ENCODE results near the gene RDH5. TPM values are rescaled to one million over a fixed set of nuclear protein-coding genes. Genes with fewer than 3 reads are reported as not detected.
A peak's percentile ranks its signal among the peaks of the same experiment; 100 is the strongest.

RDH5 gene
- total RNA-seq, 1 experiment from 2014 or later: 12.6 TPM

GRCh38 chr12:55722948-55723347, 2.8 kb downstream of the RDH5 start:
- ChIA-PET CTCF (interaction anchor here (0.6 to 0.7 kb wide), 2 partner anchors 76 to 274 kb away, joined by 3 to 6 read pairs; partner anchors contain the start of gene SUOX), POLR2A (ENCODE audit: unreplicated experiment) (interaction anchor here (0.5 to 0.6 kb wide), 2 partner anchors 19 to 369 kb away, joined by 3 to 17 read pairs; no protein-coding TSS in a partner anchor)
- no peak overlapping the region for H3K4me2 ChIP-seq
- no peak overlapping the region for H3K4me3 ChIP-seq
- TF ChIP-seq EZH2 (IDR thresholded peaks at IDR 0.05; ENCODE audit: low read depth) (no peak), CTCF (conservative IDR thresholded peaks at IDR 0.05) (no peak)
- H3K9me3 ChIP-seq (ENCODE audit: insufficient read depth, low read depth): no peaks in the 10 kb centered on the region
- DNase-seq: peak in 1 of 2 experiments; percentile 19
- H2AFZ ChIP-seq: no peak overlapping the region
- no peaks in the 10 kb centered on the region for H3K27me3 ChIP-seq (ENCODE audit: insufficient read depth, low read depth)
- H4K20me1 ChIP-seq (ENCODE audit: insufficient read depth): peaks cover 34% of the 10 kb centered on the region
- H3K4me1 ChIP-seq (replicated peaks; ENCODE audit: insufficient read depth): peaks cover 43% of the 10 kb centered on the region
- BruUV-seq (replicated peaks): no TSS peak
- H3K36me3 ChIP-seq (ENCODE audit: low read depth): peaks cover 11% of the 10 kb centered on the region; the same call in 1 of the 2 replicates
- intact Hi-C loops (cut with micrococcal nuclease; ENCODE audit: unreplicated experiment): loop anchor here (10.0 kb wide), 1 partner anchor 728 kb away; no protein-coding TSS in a partner anchor
- peaks cover 55% of the 10 kb centered on the region for H3F3A ChIP-seq (ENCODE audit: insufficient read depth, low read depth)
- H3K79me2 ChIP-seq (ENCODE audit: low read depth): peaks cover 17% of the 10 kb centered on the region
- no peak overlapping the region for H3K27ac ChIP-seq
- H3K9me2 ChIP-seq (ENCODE audit: insufficient read depth): no peaks in the 10 kb centered on the region

DNA sequence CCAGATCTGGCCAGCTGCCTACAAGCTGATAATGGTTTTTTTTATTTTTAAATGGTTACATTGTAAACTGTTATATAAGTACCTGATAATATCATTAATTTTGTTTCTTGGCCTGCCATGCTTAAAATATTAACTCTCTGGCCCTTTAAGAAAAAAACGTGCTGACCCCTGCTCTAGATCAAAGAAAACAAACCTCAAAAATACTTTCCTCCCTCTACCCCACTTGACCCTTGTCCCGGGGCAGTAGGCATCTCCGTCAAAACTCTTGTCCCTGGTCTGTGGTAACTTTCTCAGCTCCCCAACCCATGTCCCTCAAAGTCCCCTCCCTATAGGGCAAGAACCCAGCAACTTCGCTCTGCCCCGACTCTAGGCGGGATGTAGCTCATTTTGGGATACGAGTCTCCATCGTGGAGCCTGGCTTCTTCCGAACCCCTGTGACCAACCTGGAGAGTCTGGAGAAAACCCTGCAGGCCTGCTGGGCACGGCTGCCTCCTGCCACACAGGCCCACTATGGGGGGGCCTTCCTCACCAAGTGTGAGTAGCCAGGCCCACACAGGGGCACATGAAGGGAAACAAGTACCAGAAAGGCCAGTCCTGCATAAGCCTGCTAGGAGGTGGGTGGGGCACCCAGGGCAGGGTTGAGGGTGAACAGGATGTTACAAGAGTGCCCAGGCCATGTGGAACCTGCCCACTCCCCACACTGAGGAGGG, 3.5 kb downstream of the RDH5 start:
- no peaks in the 10 kb centered on the region for H3K9me3 ChIP-seq (ENCODE audit: insufficient read depth, low read depth)
- H2AFZ ChIP-seq: no peak overlapping the region
- H3K4me3 ChIP-seq: no peak overlapping the region
- intact Hi-C loops (cut with micrococcal nuclease; ENCODE audit: unreplicated experiment): loop anchor here (10.0 kb wide), 1 partner anchor 729 kb away; no protein-coding TSS in a partner anchor
- peaks cover 34% of the 10 kb centered on the region for H4K20me1 ChIP-seq (ENCODE audit: insufficient read depth)
- peaks cover 57% of the 10 kb centered on the region for H3F3A ChIP-seq (ENCODE audit: insufficient read depth, low read depth)
- DNase-seq: peak in 1 of 2 experiments; percentile 15
- H3K9me2 ChIP-seq (ENCODE audit: insufficient read depth): no peaks in the 10 kb centered on the region
- no peak overlapping the region for H3K4me2 ChIP-seq
- H3K27me3 ChIP-seq (ENCODE audit: insufficient read depth, low read depth): no peaks in the 10 kb centered on the region
- BruUV-seq (replicated peaks): no TSS peak
- TF ChIP-seq CTCF (conservative IDR thresholded peaks at IDR 0.05) (no peak), EZH2 (IDR thresholded peaks at IDR 0.05; ENCODE audit: low read depth) (no peak)
- H3K4me1 ChIP-seq (replicated peaks; ENCODE audit: insufficient read depth): peaks cover 43% of the 10 kb centered on the region
- H3K27ac ChIP-seq: no peak overlapping the region
- H3K36me3 ChIP-seq (ENCODE audit: low read depth): peaks cover 11% of the 10 kb centered on the region; the same call in 1 of the 2 replicates
- ChIA-PET POLR2A (ENCODE audit: unreplicated experiment) (interaction anchor here (0.5 kb wide), 1 partner anchor 368 kb away, joined by 17 read pairs; no protein-coding TSS in a partner anchor), CTCF (interaction anchor here (0.6 kb wide), 2 partner anchors 77 to 320 kb away, joined by 3 read pairs; no protein-coding TSS in a partner anchor)
- H3K79me2 ChIP-seq (ENCODE audit: low read depth): peaks cover 21% of the 10 kb centered on the region

DNA sequence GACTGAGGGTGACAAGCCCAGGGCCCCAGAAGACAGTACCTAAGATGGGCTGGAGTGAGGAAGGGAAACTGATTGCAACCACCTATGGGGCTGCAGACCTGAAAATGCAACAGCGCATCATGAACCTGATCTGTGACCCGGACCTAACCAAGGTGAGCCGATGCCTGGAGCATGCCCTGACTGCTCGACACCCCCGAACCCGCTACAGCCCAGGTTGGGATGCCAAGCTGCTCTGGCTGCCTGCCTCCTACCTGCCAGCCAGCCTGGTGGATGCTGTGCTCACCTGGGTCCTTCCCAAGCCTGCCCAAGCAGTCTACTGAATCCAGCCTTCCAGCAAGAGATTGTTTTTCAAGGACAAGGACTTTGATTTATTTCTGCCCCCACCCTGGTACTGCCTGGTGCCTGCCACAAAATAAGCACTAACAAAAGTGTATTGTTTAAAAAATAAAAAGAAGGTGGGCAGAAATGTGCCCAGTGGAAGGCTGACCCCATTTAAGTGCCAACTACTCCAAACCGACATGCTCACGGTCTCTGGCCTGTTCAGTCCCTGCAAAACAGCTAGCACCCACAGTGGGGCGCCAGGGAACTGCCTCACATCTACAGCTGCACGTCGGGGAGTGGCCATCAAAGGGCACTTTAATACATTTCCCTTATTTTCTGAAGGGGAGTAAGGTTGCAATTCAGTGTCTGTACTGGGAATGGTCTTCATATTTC, 4.2 kb downstream of the RDH5 start:
- Histone ChIP-seq H4K20me1 (ENCODE audit: insufficient read depth) (peaks cover 34% of the 10 kb centered on the region), H3K27ac (no peak overlapping the region), H3F3A (ENCODE audit: insufficient read depth, low read depth) (peaks cover 61% of the 10 kb centered on the region), H3K9me2 (ENCODE audit: insufficient read depth) (no peaks in the 10 kb centered on the region), H3K27me3 (ENCODE audit: insufficient read depth, low read depth) (no peaks in the 10 kb centered on the region), H3K36me3 (ENCODE audit: low read depth) (peaks cover 11% of the 10 kb centered on the region; the same call in 1 of the 2 replicates), H2AFZ (no peak overlapping the region), H3K9me3 (ENCODE audit: insufficient read depth, low read depth) (no peaks in the 10 kb centered on the region), H3K4me1 (replicated peaks; ENCODE audit: insufficient read depth) (peaks cover 43% of the 10 kb centered on the region), H3K4me2 (no peak overlapping the region), H3K4me3 (no peak overlapping the region), H3K79me2 (ENCODE audit: low read depth) (peaks cover 21% of the 10 kb centered on the region)
- DNase-seq: peak; percentile 34 to 43
- ChIA-PET CTCF (interaction anchor here (0.5 to 0.6 kb wide), 2 partner anchors 1423 to 1751 kb away, joined by 4 to 6 read pairs; no protein-coding TSS in a partner anchor), POLR2A (ENCODE audit: unreplicated experiment) (no interaction called here)
- intact Hi-C loops (cut with micrococcal nuclease; ENCODE audit: unreplicated experiment): loop anchor here (10.0 kb wide), 1 partner anchor 730 kb away; no protein-coding TSS in a partner anchor
- TF ChIP-seq CTCF (conservative IDR thresholded peaks at IDR 0.05): peak; percentile 59
- no peak for TF ChIP-seq EZH2 (IDR thresholded peaks at IDR 0.05; ENCODE audit: low read depth)
- no TSS peak for BruUV-seq (replicated peaks)
